HG02981 (cell line): ENCODE results near the gene ACSF3.

Experiments
- ATAC-seq: cut with Tn5 transposase; IDR thresholded peaks from one replicate; pipeline ENCODE4 v1.9.1; 2021; ENCODE audit warnings: mild to moderate bottlenecking, moderate library complexity; ENCODE audit not compliant: unreplicated experiment

Gene ACSF3

DNA sequence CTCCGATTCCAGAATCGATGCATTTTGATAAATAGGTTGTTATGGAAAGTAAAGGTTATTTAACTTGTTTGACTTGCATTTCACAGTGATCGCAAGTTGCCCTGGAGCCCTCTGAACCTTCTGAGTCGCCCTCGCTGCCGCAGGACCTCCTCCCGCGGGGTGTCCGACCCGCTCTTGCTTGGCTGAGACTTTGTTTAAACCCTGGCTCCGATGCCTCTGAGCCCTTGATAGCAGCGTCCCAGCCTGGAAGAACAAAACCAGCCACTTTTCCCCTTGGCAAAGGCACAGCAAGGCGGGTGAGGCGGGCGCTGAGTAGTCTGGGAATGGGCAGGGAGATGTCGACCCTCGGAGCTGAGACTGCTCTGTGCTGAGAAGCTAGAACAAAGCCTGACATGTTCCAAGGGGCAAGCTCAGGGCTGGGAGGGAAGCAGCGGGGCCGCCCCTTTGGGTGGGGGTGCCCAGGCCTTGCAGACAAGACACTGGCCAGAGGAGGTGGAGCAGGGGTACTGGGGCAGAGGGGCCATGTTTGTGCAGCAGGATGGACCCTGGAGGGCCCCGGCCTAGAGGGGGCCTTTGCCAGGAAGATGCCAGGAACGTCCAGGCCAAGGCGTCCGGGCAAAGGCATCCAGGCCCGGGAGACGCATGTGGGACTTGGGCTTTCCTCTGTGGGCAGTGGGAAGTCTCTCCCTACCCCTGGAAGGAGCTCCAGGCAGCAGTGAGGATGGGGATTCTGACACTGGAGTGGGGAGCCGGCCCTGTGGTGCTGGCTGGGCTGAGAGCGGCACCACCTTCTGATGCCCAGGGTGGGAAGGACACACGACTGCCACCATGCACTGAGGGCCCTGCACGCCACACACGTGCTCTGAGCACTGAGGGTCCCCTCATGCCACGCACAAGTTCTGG, 47.6 kb downstream of the ACSF3 start:
- no peak for ATAC-seq

DNA sequence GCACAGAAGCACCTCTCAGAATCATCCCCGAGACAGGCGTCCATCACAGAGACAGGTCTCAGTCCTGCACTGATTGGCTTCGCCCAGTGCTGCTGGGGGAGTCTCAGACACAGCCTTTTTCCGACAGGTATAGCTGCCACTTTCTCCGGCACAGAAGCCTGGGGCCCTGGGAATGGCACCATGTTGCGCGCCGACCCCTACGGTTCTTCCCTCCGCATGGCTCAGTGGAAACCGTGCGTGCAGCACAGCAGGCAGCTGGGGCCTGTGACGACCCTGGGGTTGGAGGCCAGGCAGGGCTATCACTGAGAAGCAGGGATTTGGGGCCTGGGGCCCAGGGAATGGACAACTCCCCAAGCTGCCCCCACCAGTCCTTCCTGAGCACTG, 48.2 kb downstream of the ACSF3 start:
- no peak for ATAC-seq

- no peak for ATAC-seq
Measured at GRCh38 chr16:89142474-89143195, 49.0 kb downstream of the ACSF3 start.

DNA sequence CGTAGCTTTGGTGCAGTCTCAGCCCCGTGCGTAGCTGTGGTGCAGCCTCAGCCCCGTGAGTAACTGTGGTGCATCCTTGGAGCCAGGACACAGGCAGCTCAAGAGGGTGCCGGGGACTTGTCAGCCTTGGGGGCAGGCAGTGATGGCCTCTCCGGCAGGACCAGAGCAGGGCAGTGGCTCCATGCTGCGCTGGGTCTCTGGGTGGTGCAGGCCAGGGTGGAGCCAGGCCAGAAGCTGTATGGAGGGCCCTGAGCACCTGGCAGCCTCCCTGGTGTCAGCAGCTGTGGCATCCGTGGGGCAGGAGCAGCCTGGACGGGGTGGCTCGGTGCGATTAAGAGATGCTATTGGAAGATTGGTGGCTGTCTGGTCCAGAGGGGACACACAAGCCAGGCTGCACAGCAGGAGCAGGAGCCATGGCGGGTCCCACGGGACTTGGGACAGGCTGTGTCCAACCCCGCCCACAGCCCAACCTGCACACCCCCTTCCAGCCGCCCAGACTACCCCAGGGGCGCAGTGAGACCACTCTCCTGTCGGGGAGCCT, 49.6 kb downstream of the ACSF3 start:
- no peak for ATAC-seq

- ATAC-seq = no peak
Measured at GRCh38 chr16:89143911-89144675, 50.4 kb downstream of the ACSF3 start.

GRCh38 chr16:89144681-89145080, 51.0 kb downstream of the ACSF3 start:
- no peak for ATAC-seq

DNA sequence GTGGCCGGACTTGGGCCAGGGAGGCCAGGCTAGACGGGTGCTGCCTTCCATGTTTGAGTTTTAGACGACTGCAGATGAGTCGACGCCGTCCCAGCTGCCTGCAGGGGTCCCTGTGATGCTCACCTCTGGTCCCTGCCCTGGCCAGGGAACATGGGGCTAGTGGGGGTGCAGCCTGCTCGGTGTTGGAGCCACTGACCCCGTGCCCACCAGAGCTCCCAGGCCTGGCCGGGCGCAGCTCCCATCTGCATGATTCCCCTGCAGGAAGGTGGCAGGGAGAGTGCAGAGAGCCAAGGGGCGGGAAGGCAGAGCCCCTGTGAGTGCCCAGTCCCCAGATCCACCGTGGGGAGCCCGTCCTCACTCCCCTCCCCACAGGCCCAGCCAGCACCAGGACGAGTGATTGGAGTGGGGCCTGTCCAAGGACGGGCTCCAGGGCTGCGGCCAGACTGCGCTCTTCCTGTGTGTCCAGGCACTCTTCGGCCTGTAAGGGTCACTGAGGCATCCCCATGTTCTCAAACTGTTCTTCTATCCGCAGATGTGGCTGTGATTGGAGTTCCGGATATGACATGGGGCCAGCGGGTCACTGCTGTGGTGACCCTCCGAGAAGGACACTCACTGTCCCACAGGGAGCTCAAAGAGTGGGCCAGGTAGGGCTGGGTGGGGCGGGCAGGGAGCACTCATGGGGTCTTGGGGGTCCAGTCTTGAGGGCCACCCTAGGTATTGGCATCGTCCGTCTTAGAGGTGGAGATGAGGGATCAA, 51.9 kb downstream of the ACSF3 start:
- ATAC-seq = no peak

GRCh38 chr16:89146211-89147005, 52.8 kb downstream of the ACSF3 start:
- no peak for ATAC-seq

DNA sequence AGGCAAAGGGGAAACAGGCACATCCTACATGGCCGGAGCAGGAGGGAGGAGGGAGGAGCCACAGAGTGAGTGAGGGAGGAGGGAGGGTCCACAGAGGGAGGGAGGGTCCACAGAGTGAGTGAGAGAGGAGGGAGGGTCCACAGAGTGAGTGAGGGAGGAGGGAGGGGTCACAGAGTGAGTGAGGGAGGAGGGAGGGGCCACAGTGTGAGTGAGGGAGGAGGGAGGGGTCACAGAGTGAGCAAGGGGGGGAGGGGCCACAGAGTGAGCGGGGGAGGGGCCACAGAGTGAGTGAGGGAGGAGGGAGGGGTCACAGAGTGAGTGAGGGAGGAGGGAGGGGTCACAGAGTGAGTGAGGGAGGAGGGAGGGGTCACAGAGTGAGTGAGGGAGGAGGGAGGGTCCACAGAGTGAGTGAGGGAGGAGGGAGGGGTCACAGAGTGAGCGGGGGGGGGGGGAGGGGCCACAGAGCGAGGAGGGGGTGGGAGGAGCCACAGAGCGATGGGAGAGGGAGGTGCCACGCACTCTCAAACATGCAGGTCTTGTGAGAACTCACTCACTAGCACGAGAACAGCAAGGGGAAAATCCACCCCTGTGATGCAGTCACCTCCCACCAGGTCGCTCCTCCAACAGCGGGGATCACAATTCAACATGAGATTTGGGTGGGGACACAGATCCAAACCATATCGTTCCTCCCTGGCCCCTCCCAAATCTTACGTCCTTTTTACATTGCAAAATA, 53.6 kb downstream of the ACSF3 start:
- no peak for ATAC-seq

DNA sequence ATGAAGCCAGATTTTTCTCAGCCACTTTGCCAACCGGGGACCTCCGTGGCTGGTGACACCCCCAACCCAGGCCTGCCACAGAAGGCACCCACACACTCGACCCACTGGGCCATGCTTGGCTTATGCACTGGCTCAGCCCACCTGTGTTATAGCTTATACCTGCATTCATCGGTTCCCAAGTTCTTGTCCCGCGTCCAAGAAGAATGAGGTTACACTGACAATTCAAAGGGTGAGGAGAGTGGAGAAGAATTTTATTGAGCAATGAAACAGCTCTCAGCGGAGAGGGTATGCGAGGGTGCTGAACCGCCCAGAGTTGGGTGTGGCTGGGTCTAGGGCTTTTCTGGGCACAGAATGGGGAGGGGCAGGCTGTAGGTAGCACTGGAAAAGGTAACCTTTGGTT, 55.7 kb downstream of the ACSF3 start:
- no peak for ATAC-seq

- ATAC-seq = no peak
Measured at GRCh38 chr16:89150090-89150835, 56.6 kb downstream of the ACSF3 start.

DNA sequence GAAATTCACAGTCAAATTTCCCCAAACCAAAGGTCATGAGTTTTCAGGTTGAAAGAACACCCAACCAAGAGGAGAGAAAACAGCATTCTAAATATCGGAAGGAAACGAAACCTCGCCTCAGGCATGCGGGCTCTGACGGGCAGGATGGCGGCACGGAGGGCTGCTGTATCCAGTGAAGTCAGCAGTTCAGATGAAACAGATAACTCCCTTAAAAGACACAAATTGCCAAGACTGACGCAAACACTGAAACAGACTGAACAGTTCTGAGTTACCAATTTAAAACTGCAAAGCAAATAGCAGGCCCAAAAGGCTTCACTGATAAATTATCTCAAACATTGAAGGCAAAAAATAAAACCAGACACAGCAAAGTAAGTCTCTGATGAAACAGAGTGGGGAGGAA, 57.3 kb downstream of the ACSF3 start:
- ATAC-seq = no peak

GRCh38 chr16:89152831-89153700, 59.4 kb downstream of the ACSF3 start:
- ATAC-seq = no peak

DNA sequence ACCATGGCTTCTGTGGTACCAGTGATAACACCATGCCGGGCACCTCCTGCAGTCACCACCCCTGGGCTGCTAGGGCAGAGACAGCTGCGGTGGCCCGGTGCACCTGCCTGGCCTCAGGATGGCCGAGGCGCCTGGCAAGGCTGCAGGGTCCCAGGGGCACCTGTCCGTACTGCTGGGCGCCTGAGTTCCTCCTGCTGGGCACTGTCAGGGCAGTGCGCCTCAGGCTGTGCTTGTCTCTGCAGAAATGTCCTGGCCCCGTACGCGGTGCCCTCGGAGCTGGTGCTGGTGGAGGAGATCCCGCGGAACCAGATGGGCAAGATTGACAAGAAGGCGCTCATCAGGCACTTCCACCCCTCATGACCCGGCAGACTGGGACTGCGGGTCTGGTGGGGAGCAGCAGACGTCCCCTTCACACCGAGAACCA, 60.2 kb downstream of the ACSF3 start:
- ATAC-seq = no peak

DNA sequence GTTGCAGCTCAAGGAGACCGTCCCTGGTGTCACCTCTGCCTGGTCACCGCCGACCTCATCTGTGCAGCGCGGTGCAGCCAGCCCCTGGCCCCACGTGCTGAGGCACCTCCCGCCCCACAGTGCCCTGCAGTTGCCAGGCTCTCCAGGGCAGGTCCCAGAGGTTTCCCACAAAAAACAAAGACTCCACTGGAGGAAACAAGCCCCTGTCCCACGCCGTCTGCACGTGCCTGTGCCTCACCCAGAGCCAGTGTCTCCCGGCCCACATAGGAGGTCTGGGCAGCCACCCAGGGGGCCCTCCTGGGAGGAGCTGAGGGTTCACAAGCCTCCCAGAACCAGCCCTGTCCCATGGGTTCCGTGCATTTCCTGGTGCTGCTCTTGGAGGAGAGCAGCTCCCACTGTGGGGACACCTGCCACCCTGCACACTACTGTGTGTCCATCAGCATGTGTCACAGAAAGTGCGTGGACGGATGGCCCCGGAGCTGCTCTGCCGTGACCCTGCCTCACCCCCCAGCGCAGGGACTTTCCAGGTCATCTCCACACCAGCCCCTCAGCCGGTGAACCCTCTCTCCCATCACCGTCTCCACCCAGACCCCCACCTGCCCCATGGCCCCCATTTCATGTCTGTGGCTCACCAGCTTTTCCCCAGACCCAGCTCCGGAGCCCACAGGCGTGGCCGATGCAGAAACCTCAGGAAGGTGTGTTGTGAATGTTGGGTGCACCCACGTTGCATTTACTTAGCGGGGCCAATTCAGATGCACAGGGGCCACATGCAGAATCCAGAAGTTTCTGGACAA, 60.9 kb downstream of the ACSF3 start:
- no peak for ATAC-seq

DNA sequence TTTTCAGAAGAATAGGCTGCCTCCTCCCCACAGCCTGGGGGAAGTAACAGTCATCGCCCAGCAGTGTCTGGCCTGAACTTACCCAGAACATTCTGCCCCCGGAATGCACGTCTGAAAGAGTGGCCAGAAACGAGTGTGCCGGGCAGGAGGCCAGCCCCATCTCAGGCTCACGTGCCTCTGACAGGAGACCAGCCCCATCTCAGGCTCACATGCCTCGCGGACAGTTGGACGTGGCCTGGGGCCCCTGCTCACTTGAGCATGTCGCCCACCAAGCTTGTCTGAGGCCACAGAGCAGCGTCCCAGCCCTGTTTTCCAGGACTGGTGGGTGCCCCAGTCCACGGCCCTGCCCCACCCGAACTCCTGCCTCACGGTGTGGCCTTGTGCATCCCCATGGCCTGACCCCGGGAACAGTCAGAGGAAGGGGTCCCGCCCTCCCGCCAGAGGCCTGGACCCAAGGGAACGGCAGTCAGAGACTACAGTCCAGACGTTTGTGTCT, 61.6 kb downstream of the ACSF3 start:
- ATAC-seq = no peak
